Cerebellar nuclear complex (tissue), 1 donor: ENCODE results near the gene GMDS.

Experiments used
- DNase-seq, 2 experiments: peaks; one replicate each; lab custom pipeline; 2025; lab: John Stamatoyannopoulos, UW

GMDS gene

DNA sequence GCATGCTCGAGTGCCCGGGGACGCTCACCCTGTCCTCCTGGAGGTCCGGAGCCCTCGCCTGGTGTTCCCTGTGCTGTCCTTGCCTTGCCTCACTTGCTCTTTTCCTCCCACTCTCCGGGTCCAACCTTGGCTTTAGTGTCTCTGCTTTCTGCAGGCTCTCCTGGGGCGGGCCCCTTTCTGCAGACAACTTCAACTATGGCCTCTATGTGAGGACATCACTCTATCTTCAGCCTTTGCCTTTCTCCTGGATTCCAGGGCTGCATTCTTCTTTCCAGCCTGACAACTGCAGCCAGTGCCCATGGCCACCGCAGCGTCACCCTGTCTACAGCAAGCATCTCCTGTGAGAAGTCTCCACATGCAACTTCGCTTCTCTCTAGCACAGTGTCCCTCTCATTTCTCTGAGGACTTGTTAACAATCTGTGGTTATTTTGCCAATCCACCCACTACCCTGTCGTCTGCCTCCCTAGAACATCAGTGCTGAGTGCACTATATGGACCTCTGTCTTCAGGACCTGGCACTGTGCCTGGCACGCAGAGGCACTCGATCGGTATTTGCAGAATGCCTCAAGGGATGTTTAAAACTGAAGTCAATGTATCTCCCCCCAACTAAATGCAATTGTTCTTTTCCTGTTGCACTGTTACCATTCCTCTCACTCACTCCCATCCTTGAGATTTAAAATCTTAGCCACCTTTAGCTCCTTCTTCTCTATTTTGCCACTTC, 599.8 kb downstream of the GMDS start:
- DNase-seq, result no peak

DNA sequence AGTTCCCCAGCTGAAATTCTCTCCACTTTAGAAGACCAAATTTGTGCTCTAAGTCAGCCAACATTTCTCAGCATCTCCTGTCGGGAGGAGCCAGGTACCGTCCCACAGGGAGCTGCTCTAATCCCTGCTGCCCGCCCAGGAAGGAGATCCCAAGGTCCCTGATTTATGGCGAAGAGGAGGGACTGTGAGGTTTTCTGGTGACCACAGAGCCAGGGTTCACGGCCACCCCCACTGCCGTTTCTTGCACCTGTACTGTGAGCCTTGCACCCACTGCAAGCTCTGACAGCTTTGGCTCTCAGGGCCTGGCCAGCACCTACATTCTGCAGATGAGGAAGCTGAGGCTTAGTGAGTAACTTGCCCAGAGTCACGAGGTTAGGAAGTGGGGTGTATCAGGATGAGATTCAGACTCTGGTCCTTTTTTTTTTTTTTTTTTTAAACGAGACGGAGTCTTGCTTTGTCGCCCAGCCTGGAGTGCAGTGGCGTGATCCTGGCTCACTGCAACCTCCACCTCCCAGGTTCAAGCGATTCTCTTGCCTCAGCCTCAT, 600.8 kb downstream of the GMDS start:
- no peak for DNase-seq

DNA sequence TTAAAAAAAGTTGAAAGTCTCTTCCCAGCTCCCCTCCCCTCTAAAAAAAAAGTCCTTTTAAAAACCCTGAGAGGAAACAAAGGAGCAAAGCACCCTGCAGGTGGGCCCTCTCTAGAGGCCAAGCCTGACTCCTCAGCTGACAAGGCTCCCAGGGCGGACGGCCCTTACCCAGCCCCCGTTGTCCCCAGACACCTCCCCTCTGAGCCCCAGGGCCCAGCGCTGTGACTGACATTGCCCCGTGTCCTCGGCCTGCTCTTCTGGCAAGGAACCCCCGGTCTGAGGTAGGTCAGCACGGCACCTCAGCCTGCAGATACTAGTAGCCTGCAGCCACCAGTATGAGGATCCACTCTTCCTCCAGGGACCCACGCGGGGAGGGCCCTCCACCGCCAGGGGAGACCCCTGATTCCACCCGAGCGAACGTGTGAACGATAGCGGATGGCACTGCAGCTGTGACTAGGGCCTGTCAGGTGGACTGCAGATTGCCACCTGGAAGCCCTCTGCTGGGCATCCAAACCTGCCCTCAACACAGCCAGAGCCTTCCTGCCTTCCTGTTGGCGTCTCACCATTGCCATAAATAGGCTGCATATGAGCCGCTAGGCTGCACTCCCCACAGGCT, 601.5 kb downstream of the GMDS start:
- DNase-seq, result no peak

DNA sequence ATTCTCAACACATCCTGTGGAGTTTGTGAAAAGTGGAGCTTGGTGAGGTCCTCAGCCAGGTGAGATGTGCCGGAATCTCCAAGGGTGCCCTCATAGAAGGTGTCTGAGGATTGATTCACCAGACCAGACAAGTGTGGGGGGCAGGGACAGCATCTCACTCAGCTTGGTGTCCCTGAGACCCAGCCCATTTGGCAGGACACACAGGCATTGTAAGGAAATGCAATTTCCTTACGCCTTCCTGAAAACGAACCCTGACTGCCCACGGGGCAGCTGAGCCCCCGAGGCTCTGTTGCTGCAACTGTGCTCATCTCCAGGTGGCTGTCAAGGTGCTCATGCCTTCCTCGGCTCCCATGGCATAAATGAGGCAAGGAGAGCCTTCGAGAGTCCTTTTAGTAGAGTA, 602.3 kb downstream of the GMDS start:
- DNase-seq, result no peak

DNA sequence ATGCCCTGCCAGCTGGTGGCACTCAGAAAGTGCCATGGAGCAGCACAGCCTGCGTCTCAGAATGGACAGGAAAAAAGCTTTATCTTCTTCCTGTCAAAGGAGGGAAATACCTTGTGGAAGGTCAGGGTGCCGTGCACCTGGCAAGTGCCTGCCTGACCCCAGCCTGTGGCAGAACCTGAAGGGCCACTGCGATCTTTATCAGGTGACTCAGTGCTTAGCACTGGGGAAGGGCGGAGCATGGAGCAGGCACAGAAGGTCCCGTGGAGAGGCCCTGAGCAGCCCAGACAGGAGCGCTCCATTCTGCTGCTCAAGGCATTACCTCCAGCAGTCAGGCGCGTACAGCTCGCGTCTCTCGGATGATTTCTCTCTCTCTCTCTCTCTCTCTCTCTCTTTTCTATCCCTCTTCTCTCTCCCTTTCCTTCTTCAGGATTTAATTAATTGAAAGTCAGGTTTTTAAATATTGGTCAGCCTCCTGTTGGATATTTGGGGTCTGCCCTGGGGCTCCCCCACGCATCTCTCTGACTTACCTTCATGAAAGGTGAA, 604.0 kb downstream of the GMDS start:
- DNase-seq, result no peak

DNA sequence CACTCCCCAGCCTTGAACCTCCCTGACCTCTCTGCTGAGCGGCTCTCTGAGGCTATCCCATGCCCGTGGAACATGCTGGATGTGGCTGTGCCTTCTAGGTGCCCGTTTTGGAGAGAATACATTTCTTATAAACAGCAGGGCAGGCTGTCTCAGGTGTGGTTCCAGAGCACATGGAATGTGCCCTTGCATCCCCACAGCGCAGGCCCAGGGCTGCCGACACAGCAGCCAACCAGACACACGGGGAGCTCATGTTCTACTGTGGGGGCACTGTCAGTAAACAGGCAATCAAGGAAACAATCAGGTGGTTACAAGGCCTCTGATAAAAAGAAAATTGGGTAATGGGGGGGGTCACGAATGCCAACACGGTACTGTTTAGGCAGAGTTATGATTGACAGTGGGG, 604.9 kb downstream of the GMDS start:
- no peak for DNase-seq

DNA sequence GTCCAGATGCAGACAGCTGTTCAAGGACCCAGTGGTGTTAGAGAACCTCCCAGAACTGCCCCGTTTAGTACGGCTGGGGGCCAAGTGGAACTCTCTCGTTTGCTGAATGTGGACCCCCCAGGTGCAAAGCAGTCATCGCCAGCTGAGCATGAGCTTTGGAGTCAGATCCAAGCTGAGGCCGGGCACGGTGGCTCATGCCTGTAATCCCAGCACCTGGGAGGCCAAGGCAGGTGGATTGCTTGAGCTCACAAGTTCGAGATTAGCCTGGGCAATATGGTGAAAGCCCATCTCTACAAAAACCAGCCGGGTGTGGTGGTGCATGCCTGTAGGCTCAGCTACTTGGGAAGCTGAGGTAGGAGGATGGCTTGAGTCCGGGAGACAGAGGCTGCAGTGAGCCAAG, 606.0 kb downstream of the GMDS start:
- no peak for DNase-seq

DNA sequence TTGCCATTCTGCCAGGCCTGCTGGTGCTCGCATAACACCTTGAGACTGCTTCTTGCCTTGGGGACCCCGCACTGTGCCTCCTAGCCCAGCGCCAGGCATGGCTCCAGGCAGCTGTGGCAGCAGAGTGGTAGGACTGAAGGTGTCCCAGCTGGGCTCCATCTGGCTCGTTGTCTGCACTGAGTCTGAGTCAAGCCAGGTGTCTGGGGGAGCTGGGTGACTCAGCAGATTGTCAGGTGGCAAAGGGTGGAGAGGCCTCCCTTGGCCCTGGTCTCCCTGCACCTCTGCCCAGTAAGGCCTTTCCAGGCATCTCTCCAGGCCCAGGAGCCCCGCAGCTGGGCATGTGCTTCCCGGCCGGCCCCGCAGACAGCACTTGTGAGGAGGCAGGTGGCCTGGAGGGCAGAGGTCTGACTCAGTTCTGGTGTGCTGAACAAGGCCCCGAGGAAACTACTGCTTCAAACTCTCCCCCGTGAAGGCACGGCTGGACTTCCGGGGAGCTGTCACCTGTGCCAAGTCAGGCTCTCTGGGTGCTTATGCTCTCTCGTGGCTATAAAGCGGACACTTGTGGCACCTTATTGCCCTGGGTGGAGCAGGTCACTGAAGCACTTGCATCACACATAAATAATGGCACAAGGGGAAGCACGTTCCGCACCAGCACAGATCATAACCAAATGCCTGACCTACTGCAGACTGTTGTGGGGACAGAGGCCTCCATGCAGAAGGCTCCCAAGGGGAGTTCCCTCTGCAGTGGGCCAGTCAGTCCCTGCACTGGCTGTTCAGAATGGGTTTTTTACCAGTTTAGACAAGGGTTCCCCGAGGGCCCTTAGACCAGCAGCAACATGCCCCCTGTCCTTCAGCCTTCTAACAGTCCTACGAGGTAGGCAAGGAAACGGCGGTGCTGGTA, 608.2 kb downstream of the GMDS start:
- DNase-seq, result no peak

DNA sequence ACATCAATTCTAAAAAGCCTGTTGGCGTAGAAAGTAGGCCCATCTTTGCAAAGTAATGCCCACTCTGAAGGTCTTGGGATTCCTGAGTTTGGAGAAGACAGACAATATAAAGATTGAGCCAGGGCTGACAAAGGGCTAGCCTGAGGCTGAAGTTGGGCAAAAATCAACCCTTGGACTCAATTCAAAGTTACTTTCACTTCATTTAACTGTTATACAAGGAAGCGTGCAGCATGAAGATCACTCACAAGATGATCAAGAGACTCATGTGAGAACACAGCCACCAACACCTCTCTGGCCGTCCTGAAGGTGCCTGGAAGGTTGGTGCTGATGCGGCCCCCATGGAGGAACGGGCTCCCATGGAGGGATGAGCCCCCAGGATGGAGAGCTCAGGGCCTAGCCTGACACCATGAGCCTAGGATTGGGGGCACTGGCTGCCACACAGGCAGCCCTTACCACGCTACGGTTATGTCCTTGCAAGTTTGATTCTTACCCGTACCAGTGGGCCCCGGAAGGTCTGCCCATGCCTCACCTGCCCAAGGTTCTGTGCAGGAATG, 609.1 kb downstream of the GMDS start:
- DNase-seq, result no peak

DNA sequence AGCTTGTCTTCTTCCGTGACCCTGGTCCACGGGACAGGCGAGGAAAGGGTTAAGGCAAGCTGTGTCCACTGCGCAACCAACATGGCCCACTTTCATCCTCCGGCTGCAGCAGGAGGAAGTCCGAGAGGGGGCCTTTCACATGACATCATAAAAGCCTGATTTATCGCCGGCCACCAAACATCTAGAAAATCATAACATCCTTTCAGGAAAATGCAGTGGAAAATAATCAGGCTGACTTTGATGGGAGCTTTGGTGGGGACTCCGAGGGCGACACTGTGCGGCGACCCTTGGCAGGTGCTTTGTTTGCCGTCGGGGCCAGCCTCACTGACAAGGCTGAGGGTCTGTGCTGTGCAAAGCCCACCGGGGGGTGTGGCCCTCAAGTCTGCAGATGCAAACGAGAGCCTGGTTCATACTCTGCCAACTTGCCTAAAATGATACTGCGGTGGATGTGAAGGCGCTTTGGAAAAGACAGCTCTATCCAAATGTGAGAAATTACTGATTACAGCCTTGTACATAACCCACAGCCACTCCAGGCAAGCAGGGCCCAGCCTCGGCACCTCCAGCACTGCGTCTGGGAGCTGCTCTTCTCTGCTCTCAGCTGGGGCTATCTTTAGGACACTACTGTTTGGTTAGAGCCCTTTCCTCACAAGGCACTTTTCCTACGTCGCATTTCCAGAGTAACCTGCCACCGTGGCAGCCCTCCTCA, 609.9 kb downstream of the GMDS start:
- DNase-seq, result no peak

DNA sequence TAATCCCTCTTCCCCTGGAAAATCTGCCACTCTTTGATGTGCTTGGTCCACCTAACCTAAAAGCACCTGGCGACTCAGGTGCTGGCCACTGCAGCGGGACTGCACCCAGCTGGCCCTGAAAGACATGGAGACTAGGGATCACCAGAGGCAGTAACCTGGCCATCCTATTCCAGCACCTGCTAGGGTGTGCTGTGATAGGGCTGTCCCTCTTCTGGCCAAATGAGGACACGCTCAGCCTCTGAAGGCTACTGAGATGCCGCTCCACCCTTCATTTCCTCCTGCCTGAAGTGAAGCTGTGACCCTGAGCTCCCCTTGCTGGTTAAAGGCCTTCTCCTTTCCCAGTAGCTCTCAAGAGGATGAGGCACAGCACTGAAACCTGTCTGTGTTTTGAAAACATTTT, 611.3 kb downstream of the GMDS start:
- no peak for DNase-seq

DNA sequence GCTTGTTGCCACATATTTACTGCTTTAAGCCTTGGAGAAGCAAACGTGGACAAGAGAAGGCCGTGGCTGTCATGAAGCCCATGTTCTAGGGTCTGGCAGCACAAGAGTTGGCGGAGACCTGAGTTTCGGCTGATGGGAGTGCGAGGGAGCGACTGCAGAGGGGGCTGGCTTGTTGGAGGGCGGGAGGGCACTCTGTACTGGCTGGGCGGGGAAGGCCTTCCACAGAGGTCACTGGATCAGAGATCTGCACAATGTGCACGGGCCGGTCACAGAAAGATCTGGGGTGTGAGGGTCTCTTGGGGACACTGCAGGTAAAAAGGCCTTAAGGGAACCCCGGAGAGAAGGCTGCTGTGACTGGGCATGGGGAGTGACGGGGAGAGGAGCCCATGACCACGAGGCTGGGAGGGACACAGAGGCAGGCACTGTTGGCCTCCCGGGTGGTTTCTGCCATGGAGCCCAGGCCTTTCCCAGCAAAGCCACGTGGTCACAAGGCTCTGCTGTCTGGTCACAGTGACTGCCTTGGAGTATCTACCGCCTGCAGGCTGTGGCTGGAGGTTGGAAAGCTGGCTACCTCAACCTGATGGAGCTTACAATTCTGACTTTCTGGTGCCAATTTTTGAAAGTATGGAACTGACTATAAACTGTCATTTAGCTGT, 611.9 kb downstream of the GMDS start:
- DNase-seq, result no peak

DNA sequence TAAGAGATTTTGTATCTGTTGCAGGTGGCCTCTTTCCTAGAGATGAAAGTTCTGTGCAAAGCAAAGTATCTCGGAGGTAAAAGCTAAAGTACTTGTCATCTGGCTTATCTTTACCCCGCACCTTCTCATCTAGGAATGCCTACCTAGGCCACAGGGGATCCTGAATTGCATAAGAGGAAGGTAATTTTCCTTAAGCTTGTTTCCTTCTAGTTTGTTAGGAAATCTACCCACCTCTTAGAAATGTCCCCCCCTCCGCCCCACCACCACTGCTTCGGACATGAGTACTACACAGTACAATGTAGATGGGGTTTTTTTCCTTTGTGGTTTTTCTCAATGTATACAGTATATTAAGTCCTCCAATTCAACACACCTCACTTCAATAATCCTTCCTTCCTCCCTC, 614.2 kb downstream of the GMDS start:
- no peak for DNase-seq

DNA sequence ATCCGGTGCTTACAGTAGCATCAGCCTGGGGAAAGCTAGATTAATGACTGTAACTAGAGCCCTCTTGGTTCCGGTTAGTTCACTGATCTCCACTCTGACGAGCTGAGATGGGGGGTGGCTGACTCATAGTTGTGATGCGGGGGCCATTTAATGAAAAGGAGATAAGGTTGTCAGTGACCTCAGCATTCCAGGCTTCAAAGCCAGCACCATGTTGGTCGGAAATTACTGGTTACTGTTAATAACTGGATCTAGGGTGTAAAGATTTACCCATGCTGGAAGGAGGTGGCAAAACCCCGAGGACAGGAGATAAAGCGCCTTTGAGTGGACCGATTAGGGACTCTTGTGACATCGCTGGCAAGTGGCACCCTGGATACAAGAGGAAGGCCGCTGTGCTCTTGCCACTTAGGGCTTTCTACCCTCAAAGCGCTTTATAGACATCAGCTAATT, 614.6 kb downstream of the GMDS start:
- no peak for DNase-seq

DNA sequence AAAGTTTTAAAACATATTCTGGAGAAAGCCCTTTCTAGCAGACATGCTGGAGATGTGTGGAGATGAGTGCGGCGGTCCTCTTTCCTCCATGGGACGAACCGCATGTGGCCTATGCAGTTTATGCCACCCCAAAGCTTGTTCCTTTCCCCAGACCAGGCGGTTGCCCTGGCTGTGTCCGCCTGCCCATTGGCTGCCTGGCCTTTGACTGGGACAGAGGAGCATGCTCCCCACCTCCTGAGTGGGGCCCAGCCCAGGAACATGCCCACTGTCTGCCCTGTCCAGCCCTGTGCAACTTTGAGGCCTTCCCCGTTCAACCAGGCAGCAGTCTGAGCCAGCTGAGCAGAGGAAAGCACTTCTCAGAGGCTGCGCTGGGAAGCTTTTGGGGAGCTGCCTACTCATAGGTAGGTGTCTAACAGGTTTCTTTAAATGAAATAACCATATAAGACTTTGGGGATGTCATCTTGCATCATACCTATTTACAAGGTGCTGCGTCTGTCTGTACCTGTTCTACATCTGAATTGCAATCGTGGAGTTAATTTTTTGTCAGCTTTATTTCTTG, 615.1 kb downstream of the GMDS start:
- DNase-seq, result no peak

DNA sequence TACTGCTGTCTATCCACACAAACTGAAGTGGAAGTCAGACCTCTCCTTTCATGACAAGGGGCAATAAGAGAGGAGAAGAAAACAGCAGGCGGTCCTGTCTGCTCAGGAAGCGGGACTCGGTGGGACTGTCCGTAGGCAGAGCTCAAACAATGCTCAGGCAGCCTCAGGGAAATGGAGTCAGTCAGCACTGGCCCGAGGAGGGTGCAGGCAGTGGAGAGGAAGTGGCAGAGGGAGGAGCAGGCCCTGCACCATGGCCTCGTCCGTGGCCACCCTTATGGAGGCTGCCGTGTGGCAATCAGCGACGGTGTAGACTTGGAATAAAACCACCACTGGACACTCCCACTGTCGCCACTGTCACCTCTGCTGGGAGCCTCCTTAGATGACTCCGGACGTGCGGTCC, 616.1 kb downstream of the GMDS start:
- no peak for DNase-seq

DNA sequence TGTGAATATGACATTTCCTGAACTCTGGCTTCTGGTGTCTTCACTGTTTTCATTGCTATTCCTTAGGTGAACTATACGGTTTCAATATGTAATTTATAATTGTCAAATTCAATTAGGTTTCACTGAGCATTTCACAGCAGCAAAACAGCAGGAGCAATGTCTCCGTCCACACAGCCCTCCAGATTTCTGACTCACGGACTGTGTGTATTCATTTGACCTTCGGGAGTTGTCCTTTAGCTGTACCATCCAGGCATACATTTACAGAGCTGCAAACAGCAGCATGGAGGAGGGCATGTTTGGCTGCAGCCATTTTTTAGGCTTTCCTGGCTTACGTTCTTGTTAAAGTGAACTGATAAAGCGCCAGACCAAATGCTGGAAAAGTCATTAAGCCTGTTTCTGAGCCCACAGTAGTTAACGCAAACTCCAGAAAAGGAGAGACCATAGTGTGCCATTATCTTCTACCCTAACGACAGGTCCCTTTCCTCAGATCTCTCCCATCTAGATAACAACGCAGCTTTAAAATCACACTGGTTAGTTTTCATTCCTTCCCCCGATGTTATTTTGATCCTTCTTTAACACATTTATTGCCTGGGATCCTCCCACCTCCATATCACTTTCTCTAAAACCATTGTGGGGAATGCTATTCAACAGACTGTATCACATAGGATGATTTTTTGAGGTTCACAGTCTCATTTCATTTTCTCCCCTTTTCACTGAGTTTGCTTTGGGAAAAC, 617.4 kb downstream of the GMDS start:
- no peak for DNase-seq

DNA sequence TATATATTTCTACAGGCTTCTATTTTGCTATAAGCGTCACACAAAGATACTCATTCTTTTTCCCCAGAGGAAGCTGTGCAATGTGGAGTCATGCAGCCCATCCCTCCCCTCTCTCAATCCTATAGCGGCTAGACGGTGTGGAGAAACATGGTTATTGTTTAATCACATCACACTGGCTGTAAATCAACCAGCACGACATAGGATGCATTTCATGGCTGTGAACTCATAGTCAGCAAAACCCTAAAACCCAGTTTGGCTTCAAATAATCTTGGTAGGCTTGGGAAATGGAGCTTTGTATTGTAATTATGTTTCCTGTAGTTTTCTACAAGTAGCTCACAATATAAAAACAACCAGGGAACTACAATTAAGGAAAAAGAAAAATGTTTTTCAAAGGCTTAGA, 618.9 kb downstream of the GMDS start:
- DNase-seq, result no peak

DNA sequence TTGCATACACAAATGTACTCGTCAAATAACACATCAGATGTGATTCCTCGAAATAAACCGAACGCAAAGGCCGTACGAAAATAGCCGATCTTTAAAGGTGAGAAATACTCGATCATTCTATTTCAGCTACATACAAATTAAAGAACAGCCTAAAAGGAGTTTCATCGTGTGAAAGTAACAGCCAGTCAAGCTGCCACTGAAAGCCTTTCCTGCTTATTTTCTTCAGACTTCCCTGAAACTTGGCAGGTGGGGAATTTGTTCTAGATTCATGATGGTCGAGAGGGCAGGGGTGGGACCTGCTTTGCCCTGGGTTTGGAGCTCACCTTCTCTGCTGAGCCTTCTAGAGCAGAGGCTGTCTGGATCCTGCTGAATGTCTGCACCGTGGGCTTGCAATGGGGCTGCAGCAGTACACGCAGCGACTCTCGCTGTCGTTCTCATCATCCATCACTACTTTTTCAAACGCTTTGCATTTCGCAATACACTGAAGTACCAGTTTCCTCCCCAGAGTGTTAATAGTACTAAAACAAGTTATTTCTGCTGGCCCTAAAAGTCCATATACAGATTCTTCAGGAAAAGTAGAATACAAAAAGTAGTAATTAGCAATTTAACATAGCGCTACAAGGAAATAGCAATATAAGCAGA, 619.5 kb downstream of the GMDS start:
- DNase-seq, result no peak
